K562 (cell line): ENCODE results near the gene GABRP. TPM values are rescaled to one million over a fixed set of nuclear protein-coding genes. Genes with fewer than 3 reads are reported as not detected.

ENCODE experiments used
- ATAC-seq: fragments of 200-7000 bp; cut with Tn5 transposase; 3 replicates; pipeline ENCODE4 v1.9.1; 2020; ENCODE audit warnings: moderate library complexity
- Bru-seq: library from RNA; stranded (reverse); fragments of 400-500 nt; gene quantifications from one replicate; lab custom pipeline; 2021; lab: Mats Ljungman, UMichigan
- BruChase-seq, 2 experiments: library from RNA; stranded (reverse); fragments of 400-500 nt; gene quantifications; one replicate each; lab custom pipeline; 2021; lab: Mats Ljungman, UMichigan
- BruUV-seq: library from RNA; stranded (reverse); fragments of 400-500 nt; replicated peaks from 2 replicates; lab custom pipeline; 2021; lab: Mats Ljungman, UMichigan
- CTCF ChIA-PET: fragments of 300-600 bp; formaldehyde crosslinking; extraction: SDS; loops from one replicate; lab custom pipeline; 2021; ENCODE audit warnings: low intra/inter-chr PET ratio; lab: Yijun Ruan, JAX
- POLR2A ChIA-PET: fragments of 300-600, 350-650 bp; sonication (Branson Sonifier 250); formaldehyde crosslinking; extraction: SDS; loops from one replicate; lab custom pipeline; 2021; ENCODE audit warnings: antibody characterized with exemption, inconsistent platforms; lab: Yijun Ruan, JAX
- DNase-seq, 4 experiments: peaks; one replicate each; pipeline versions ENCODE4 v3.0.0 to v3.0.0-alpha.2; 2011 to 2018; ENCODE audit warnings: low spot score in 3 of 4, mixed read lengths in 3 of 4; ENCODE audit errors: extremely low read depth in 1 of 4
- FAIRE-seq: peaks from 2 replicates; lab custom pipeline; 2011; peaks lifted over from hg19 to GRCh38; lab: Jason Lieb, UNC
- H2AFZ ChIP-seq: 2 replicates; pipeline ENCODE4 v1.6.0; 2011; ENCODE audit warnings: low read depth, low read length, control low read depth, inconsistent platforms
- H3K27ac ChIP-seq: fragments of 200-600 bp; 3 replicates; pipeline ENCODE4 v1.8.0; 2011; ENCODE audit warnings: low read depth, mild to moderate bottlenecking, control low read depth, inconsistent platforms, low read length, moderate library complexity, mixed read lengths; ENCODE audit errors: extremely low read depth
- H3K27me3 ChIP-seq, 2 experiments: fragments of 300-600 bp in 1 of 2; 2 replicates in 1 of 2; 3 replicates in 1 of 2; pipeline versions ENCODE4 v1.6.0 to v1.8.0; 2011; ENCODE audit warnings: inconsistent platforms in 2 of 2, low read length in 2 of 2, mild to moderate bottlenecking in 1 of 2, mixed read lengths in 1 of 2, moderate library complexity in 1 of 2; ENCODE audit not compliant: control insufficient read depth in 2 of 2, insufficient read depth in 2 of 2
- H3K36me3 ChIP-seq: fragments of 300-600 bp; 3 replicates; pipeline ENCODE4 v1.8.0; 2011; ENCODE audit warnings: mild to moderate bottlenecking, low read length, inconsistent platforms; ENCODE audit not compliant: control insufficient read depth, insufficient read depth
- H3K4me1 ChIP-seq, 2 experiments: fragments of 200-600 bp in 1 of 2; replicated peaks in 1 of 2; 2 replicates in 1 of 2; 3 replicates in 1 of 2; pipeline versions ENCODE4 v1.5.1 to v1.8.0; 2011; ENCODE audit warnings: inconsistent platforms in 2 of 2, low read length in 2 of 2, mild to moderate bottlenecking in 1 of 2, mixed read lengths in 1 of 2, moderate library complexity in 1 of 2; ENCODE audit not compliant: control insufficient read depth in 2 of 2, insufficient read depth in 2 of 2
- H3K4me2 ChIP-seq: 2 replicates; pipeline ENCODE4 v1.6.1; 2011; ENCODE audit warnings: low read length, control low read depth, inconsistent platforms, mixed read lengths; ENCODE audit not compliant: insufficient read depth
- H3K4me3 ChIP-seq: fragments of 200-600 bp; sonication (generic), shearing (Covaris generic); 2 replicates; pipeline ENCODE4 v1.5.1; 2016; ENCODE audit warnings: control low read depth, inconsistent platforms
- H3K79me2 ChIP-seq: fragments of 200-600 bp; 3 replicates; pipeline ENCODE4 v1.8.0; 2011; ENCODE audit warnings: low read length, inconsistent platforms; ENCODE audit not compliant: control insufficient read depth, insufficient read depth
- H3K9ac ChIP-seq, 2 experiments: 2 replicates each; pipeline versions ENCODE4 v1.6.0 to v1.6.1; 2011; ENCODE audit warnings: low read depth in 2 of 2, low read length in 2 of 2, control low read depth in 1 of 2, inconsistent platforms in 1 of 2, mild to moderate bottlenecking in 1 of 2, mixed read lengths in 1 of 2; ENCODE audit not compliant: insufficient read depth in 1 of 2
- H3K9me1 ChIP-seq: one replicate; pipeline ENCODE4 v1.6.0; 2011; ENCODE audit warnings: inconsistent platforms, mild to moderate bottlenecking, low read length, moderate library complexity; ENCODE audit not compliant: control insufficient read depth, insufficient read depth
- H3K9me3 ChIP-seq: replicated peaks from 2 replicates; pipeline ENCODE4 v1.5.1; 2011; ENCODE audit warnings: low read depth, low read length, inconsistent platforms; ENCODE audit not compliant: control insufficient read depth, insufficient read depth
- H4K20me1 ChIP-seq: replicated peaks from 2 replicates; pipeline ENCODE4 v1.6.1; 2011; ENCODE audit warnings: low read length, inconsistent platforms, mixed read lengths; ENCODE audit not compliant: control insufficient read depth, insufficient read depth
- CHD2 ChIP-seq: IDR thresholded peaks from 2 replicates; pipeline ENCODE4 v1.6.1; 2011; ENCODE audit warnings: low read depth, low read length
- CHD4 ChIP-seq: fragments of 200-600 bp; sonication (generic); IDR thresholded peaks from 3 replicates; pipeline ENCODE4 v1.6.1; 2012; ENCODE audit warnings: low read depth, mild to moderate bottlenecking, mixed read lengths, low read length, inconsistent platforms; ENCODE audit not compliant: insufficient read depth, insufficient replicate concordance, poor library complexity, severe bottlenecking
- RBM25 ChIP-seq: fragments of 200-400 bp; formaldehyde crosslinking; IDR thresholded peaks from 2 replicates; pipeline ENCODE4 v1.6.1; 2018; ENCODE audit warnings: low read length, low read depth, moderate library complexity; ENCODE audit not compliant: severe bottlenecking
- WGBS: fragments of 100-300 bp; shearing (Covaris generic); methylation state at CpG from one replicate; pipeline ENCODE4 v1.1.6; 2016; ENCODE audit warnings: low coverage, mixed read lengths; ENCODE audit not compliant: insufficient coverage; ENCODE audit errors: missing lambda C conversion rate; 5-methylcytosine and 5-hydroxymethylcytosine counted together
- in situ Hi-C: fragments of 300-500 bp; cut with MboI; formaldehyde crosslinking; loops from 4 replicates; pipeline ENCODE4 v1.15.0; 2018; ENCODE audit warnings: inconsistent platforms, mixed read lengths
- intact Hi-C: fragments of 100-400 bp; cut with micrococcal nuclease; formaldehyde crosslinking; loops from 2 replicates; pipeline ENCODE4 v1.14.2; 2022
- long read RNA-seq, 3 experiments: library from polyadenylated mRNA in 2 of 3; library from RNA in 1 of 3; unstranded in 2 of 3; stranded (forward) in 1 of 3; transcript quantifications; one replicate each; pipeline ENCODE4 v2.0.0, GENCODE V29; 2019 to 2022
- polyA minus RNA-seq, 3 experiments: library from RNA; depleted of rRNA, polyadenylated mRNA; stranded (reverse); fragments of >200 nt; gene quantifications; 2 replicates each; pipeline ENCODE4 v1.2.3, GENCODE V29; 2011
- polyA plus RNA-seq, 8 experiments: library from polyadenylated mRNA; depleted of rRNA in 4 of 8; stranded (reverse) in 5 of 8; unstranded in 3 of 8; fragments of >200 nt; fragmentation: Nextera tagmentation in 2 of 8; fragmentation: Illumina TruSeq in 1 of 8; extraction: Ambion mirVana in 2 of 8; extraction: Trizol in 1 of 8; gene quantifications; 2 replicates each; pipeline versions ENCODE4 v1.2.1 to v1.2.3, GENCODE V29; 2011 to 2014; ENCODE audit warnings: inconsistent platforms in 1 of 8, missing spikeins in 1 of 8
- total RNA-seq, 7 experiments: library from RNA; depleted of rRNA in 6 of 7; stranded (reverse); fragments of >200 nt in 6 of 7; fragmentation: Illumina TruSeq in 2 of 7; extraction: Trizol in 2 of 7; gene quantifications; 2 replicates each; pipeline versions ENCODE4 v1.2.1 to v1.2.3, GENCODE V29; 2011 to 2021; ENCODE audit warnings: low replicate concordance in 1 of 7
- TF ChIP-seq, protein P1 (sequence below): fragments of 200-400 bp; formaldehyde crosslinking; IDR thresholded peaks from 2 replicates; pipeline ENCODE4 v1.6.1; 2017; ENCODE audit warnings: mild to moderate bottlenecking, low read depth, low read length, moderate library complexity

Gene GABRP, protein sequence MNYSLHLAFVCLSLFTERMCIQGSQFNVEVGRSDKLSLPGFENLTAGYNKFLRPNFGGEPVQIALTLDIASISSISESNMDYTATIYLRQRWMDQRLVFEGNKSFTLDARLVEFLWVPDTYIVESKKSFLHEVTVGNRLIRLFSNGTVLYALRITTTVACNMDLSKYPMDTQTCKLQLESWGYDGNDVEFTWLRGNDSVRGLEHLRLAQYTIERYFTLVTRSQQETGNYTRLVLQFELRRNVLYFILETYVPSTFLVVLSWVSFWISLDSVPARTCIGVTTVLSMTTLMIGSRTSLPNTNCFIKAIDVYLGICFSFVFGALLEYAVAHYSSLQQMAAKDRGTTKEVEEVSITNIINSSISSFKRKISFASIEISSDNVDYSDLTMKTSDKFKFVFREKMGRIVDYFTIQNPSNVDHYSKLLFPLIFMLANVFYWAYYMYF
- total RNA-seq (2011; cell fraction: chromatin; rRNA removed; ENCODE audit: low replicate concordance) = not detected in 2 replicates
- total RNA-seq (2011; cell fraction: nucleolus; rRNA removed) = not detected in 2 replicates
- total RNA-seq (2011; cell fraction: nucleoplasm; rRNA removed) = not detected in 2 replicates
- total RNA-seq (2014; rRNA removed) (not detected in 2 replicates), total RNA-seq (2014; rRNA removed; fragmentation: Illumina TruSeq; extraction: Trizol) (not detected in 2 replicates), total RNA-seq (2015; rRNA removed; fragmentation: Illumina TruSeq; extraction: Trizol) (not detected in 2 replicates), total RNA-seq (2021) (0.13 TPM in 1 of 2 replicates, not detected in the other), polyA plus RNA-seq (2011; rRNA removed) (not detected in 2 replicates), polyA plus RNA-seq (2014; fragmentation: Illumina TruSeq; extraction: Trizol) (not detected in 2 replicates), polyA plus RNA-seq (2014; fragmentation: Nextera tagmentation; extraction: Ambion mirVana) (not detected), polyA plus RNA-seq (2014; rRNA removed) (not detected in 2 replicates), polyA minus RNA-seq (2011; rRNA and poly(A)+ RNA removed) (not detected in 2 replicates), Bru-seq, nascent RNA (not detected), BruChase-seq, experiment 1, labeled RNA remaining after a 2-hour chase (not detected), BruChase-seq, experiment 2, labeled RNA remaining after a 6-hour chase (not detected)
- not detected in 2 replicates for polyA plus RNA-seq (2011; cell fraction: cytosol; rRNA removed)
- not detected in 2 replicates for polyA plus RNA-seq (2011; cell fraction: nucleus; rRNA removed)
- polyA plus RNA-seq (2012) = not detected in 2 replicates
- polyA minus RNA-seq (2011; cell fraction: cytosol; rRNA and poly(A)+ RNA removed) = not detected in 2 replicates
- polyA minus RNA-seq (2011; cell fraction: nucleus; rRNA and poly(A)+ RNA removed) = not detected in 2 replicates
- long read RNA-seq, experiment 1 = 0 reads
- long read RNA-seq, experiment 2 = 0 reads
- long read RNA-seq, experiment 3 = 0 reads

DNA sequence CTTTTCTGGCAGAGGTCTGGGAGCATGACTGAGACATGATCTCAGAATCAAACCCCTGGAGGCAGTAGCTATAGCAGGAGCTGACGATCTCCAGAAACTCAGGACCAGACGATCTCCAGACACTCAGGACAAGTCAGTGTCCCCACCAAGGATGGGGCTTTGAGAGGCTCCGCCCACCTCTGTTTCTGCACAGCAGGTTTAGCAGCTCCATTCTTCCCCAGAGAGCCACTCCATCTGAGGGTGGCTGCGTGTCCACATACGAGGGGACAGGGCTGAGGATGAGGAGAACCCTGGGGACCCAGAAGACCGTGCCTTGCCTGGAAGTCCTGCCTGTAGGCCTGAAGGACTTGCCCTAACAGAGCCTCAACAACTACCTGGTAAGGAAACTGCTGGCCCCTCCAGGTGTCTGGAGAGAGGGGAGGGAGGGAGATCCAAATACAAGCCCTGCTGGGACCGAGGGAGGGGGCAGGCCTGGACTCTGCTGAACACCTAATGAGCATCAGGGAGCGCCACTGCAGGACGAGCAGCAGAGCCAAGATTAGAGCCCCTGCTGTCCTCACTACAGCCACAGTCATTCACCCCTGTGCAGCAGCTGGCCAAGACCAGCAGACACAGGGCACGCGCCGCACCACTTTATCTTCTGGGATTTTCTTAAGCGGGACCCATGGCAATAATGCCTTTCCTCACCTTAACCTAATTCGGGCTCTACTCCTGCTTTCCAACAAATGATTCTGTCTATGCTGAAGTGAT is at the start of gene GABRP:
Gene GABRP, plus strand, starts transcription at position 228 of the 750 bp plus-strand sequence. CDS start 4,891 bp downstream, outside the sequence.
- no TSS peak for BruUV-seq
- no peak within 1 kb of the TSS for H2AFZ ChIP-seq
- 2% methylated on average over 13 of the region's 14 CpGs for WGBS
- no peak for FAIRE-seq
- no peaks in the 10 kb centered on the region for H3K79me2 ChIP-seq
- intact Hi-C loops = no loop called here
- H3K4me1 ChIP-seq = no peaks in the 10 kb centered on the region
- ATAC-seq = no peak
- no peaks in the 10 kb centered on the region for H3K27me3 ChIP-seq
- H4K20me1 ChIP-seq = no peaks in the 10 kb centered on the region; the same call in 1 of the 2 replicates
- no peak within 1 kb of the TSS for H3K4me3 ChIP-seq
- H3K9me1 ChIP-seq = peaks cover 3% of the 10 kb centered on the region
- ChIA-PET POLR2A (interaction anchor here (0.6 kb wide), 1 partner anchor 60 kb away, joined by 3 read pairs; no protein-coding TSS in a partner anchor), CTCF (no interaction called here)
- TF ChIP-seq CHD4 (no peak), CHD2 (no peak), RBM25 (no peak)
- TF ChIP-seq, protein P1, sequence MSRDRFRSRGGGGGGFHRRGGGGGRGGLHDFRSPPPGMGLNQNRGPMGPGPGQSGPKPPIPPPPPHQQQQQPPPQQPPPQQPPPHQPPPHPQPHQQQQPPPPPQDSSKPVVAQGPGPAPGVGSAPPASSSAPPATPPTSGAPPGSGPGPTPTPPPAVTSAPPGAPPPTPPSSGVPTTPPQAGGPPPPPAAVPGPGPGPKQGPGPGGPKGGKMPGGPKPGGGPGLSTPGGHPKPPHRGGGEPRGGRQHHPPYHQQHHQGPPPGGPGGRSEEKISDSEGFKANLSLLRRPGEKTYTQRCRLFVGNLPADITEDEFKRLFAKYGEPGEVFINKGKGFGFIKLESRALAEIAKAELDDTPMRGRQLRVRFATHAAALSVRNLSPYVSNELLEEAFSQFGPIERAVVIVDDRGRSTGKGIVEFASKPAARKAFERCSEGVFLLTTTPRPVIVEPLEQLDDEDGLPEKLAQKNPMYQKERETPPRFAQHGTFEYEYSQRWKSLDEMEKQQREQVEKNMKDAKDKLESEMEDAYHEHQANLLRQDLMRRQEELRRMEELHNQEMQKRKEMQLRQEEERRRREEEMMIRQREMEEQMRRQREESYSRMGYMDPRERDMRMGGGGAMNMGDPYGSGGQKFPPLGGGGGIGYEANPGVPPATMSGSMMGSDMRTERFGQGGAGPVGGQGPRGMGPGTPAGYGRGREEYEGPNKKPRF = no peak
- DNase-seq = no peak
- in situ Hi-C loops = no loop called here
- no peaks in the 10 kb centered on the region for H3K36me3 ChIP-seq
- H3K9ac ChIP-seq = no peak within 1 kb of the TSS
- no peak within 1 kb of the TSS for H3K27ac ChIP-seq
- H3K9me3 ChIP-seq = no peaks in the 10 kb centered on the region
- no peak within 1 kb of the TSS for H3K4me2 ChIP-seq
